ENCODE data around the gene L1TD1. TPM values are rescaled to one million over a fixed set of nuclear protein-coding genes. Genes with fewer than 3 reads are reported as not detected.

L1TD1 gene
- total and polyA plus RNA-seq, 9 of the 15 experiments (the other 6 are each of a cell fraction or from before 2014, with no cell fraction given), result 0.09 TPM; not detected in 8

- 0% methylated on average over 1 of the region's 1 CpG for WGBS (ENCODE audit: insufficient coverage, low coverage, missing lambda C conversion rate)
- Histone ChIP-seq H3K9ac (ENCODE audit: insufficient read depth in 1 of 2, low read depth in 2 of 2, low read length in 2 of 2) (no peak overlapping the region), H3K36me3 (ENCODE audit: control insufficient read depth, insufficient read depth, low read length) (no peaks in the 10 kb centered on the region), H3K9me3 (replicated peaks; ENCODE audit: control insufficient read depth, insufficient read depth, low read depth, low read length) (no peaks in the 10 kb centered on the region), H3K4me1 (replicated peaks in 1 of 2; ENCODE audit: control insufficient read depth in 2 of 2, insufficient read depth in 2 of 2, low read length in 2 of 2) (no peaks in the 10 kb centered on the region), H4K20me1 (replicated peaks; ENCODE audit: control insufficient read depth, insufficient read depth, low read length) (no peaks in the 10 kb centered on the region), H3K79me2 (ENCODE audit: control insufficient read depth, insufficient read depth, low read length) (no peaks in the 10 kb centered on the region), H3K4me3 (no peak overlapping the region), H3K27me3 (ENCODE audit: control insufficient read depth in 2 of 2, insufficient read depth in 2 of 2, low read length in 2 of 2) (no peaks in the 10 kb centered on the region), H3K4me2 (ENCODE audit: insufficient read depth, low read length) (no peak overlapping the region), H3K27ac (ENCODE audit: extremely low read depth, low read depth, low read length) (no peak overlapping the region), H3K9me1 (ENCODE audit: control insufficient read depth, insufficient read depth, low read length) (no peaks in the 10 kb centered on the region), H2AFZ (ENCODE audit: low read depth, low read length) (no peak overlapping the region)
- in situ Hi-C loops (cut with MboI) (no loop called here), intact Hi-C loops (cut with micrococcal nuclease) (no loop called here)
- ATAC-seq (no peak), DNase-seq (ENCODE audit: extremely low read depth in 1 of 4, low spot score in 3 of 4) (no peak), FAIRE-seq (no peak)
- CTCF ChIA-PET (ENCODE audit: low intra/inter-chr PET ratio), result no interaction called here
- BruUV-seq (replicated peaks), result no TSS peak
- POLR2A ChIA-PET, result no interaction called here
- no peak for TF ChIP-seq CHCHD3 (CRISPR knock-in tag; IDR thresholded peaks at IDR 0.05)
- TF ChIP-seq CBX3 (IDR thresholded peaks at IDR 0.05; ENCODE audit: borderline replicate concordance in 1 of 2, low read length in 2 of 2), result peak in 1 of 2 experiments; percentile 85; a peak in 2 of 3 replicates
- peak; percentile 88 for TF ChIP-seq CBX5 (IDR thresholded peaks at IDR 0.05; ENCODE audit: borderline replicate concordance, low read depth)
- TF ChIP-seq CHD1 (IDR thresholded peaks at IDR 0.05; ENCODE audit: low read length), result no peak
Measured at GRCh38 chr1:62210960-62211359, 16.3 kb downstream of the L1TD1 start.

GRCh38 chr1:62212411-62212810 is 17.8 kb downstream of the L1TD1 start:
- no peaks in the 10 kb centered on the region for H4K20me1 ChIP-seq (replicated peaks; ENCODE audit: control insufficient read depth, insufficient read depth, low read length)
- H3K9me3 ChIP-seq (replicated peaks; ENCODE audit: control insufficient read depth, insufficient read depth, low read depth, low read length), result no peaks in the 10 kb centered on the region
- FAIRE-seq (no peak), ATAC-seq (no peak), DNase-seq (ENCODE audit: extremely low read depth in 1 of 4, low spot score in 3 of 4) (no peak)
- H3K4me2 ChIP-seq (ENCODE audit: insufficient read depth, low read length), result no peak overlapping the region
- no peaks in the 10 kb centered on the region for H3K79me2 ChIP-seq (ENCODE audit: control insufficient read depth, insufficient read depth, low read length)
- H3K27ac ChIP-seq (ENCODE audit: extremely low read depth, low read depth, low read length), result no peak overlapping the region
- H3K36me3 ChIP-seq (ENCODE audit: control insufficient read depth, insufficient read depth, low read length), result no peaks in the 10 kb centered on the region
- no peak overlapping the region for H3K9ac ChIP-seq (ENCODE audit: insufficient read depth in 1 of 2, low read depth in 2 of 2, low read length in 2 of 2)
- no peaks in the 10 kb centered on the region for H3K4me1 ChIP-seq (replicated peaks in 1 of 2; ENCODE audit: control insufficient read depth in 2 of 2, insufficient read depth in 2 of 2, low read length in 2 of 2)
- H3K4me3 ChIP-seq, result no peak overlapping the region
- ChIA-PET CTCF (ENCODE audit: low intra/inter-chr PET ratio) (no interaction called here), POLR2A (no interaction called here)
- no peaks in the 10 kb centered on the region for H3K27me3 ChIP-seq (ENCODE audit: control insufficient read depth in 2 of 2, insufficient read depth in 2 of 2, low read length in 2 of 2)
- H2AFZ ChIP-seq (ENCODE audit: low read depth, low read length), result no peak overlapping the region
- no peaks in the 10 kb centered on the region for H3K9me1 ChIP-seq (ENCODE audit: control insufficient read depth, insufficient read depth, low read length)
- intact Hi-C loops (cut with micrococcal nuclease) (no loop called here), in situ Hi-C loops (cut with MboI) (no loop called here)
- 3% methylated on average over 6 of the region's 6 CpGs for WGBS (ENCODE audit: insufficient coverage, low coverage, missing lambda C conversion rate)
- no TSS peak for BruUV-seq (replicated peaks)
- TF ChIP-seq ZNF282 (CRISPR knock-in tag; IDR thresholded peaks at IDR 0.05) (no peak), ZFP1 (CRISPR knock-in tag; IDR thresholded peaks at IDR 0.05) (no peak), EHMT2 (IDR thresholded peaks at IDR 0.05) (no peak), ELK1 (CRISPR knock-in tag; IDR thresholded peaks at IDR 0.05) (no peak), ZNF124 (CRISPR knock-in tag; IDR thresholded peaks at IDR 0.05) (no peak), ASH1L (IDR thresholded peaks at IDR 0.05; ENCODE audit: borderline replicate concordance, low read depth, partially characterized antibody) (no peak), KDM2B (CRISPR knock-in tag; IDR thresholded peaks at IDR 0.05) (no peak), NKRF (IDR thresholded peaks at IDR 0.05; ENCODE audit: borderline replicate concordance) (no peak), TRIM28 (IDR thresholded peaks at IDR 0.05) (no peak), MYC (IDR thresholded peaks at IDR 0.05; ENCODE audit: low read depth, low read length) (no peak), MYC (CRISPR knock-in tag; IDR thresholded peaks at IDR 0.05; ENCODE audit: borderline replicate concordance, low read depth) (no peak), SRSF1 (IDR thresholded peaks at IDR 0.05; ENCODE audit: low read depth, low read length) (no peak)
